K562 (cell line): ENCODE measurements around the gene CHD5. TPM values are rescaled to one million over a fixed set of nuclear protein-coding genes. Genes with fewer than 3 reads are reported as not detected.

Experiments
- ATAC-seq: fragments of 200-7000 bp; cut with Tn5 transposase; 3 replicates; pipeline ENCODE4 v1.9.1; 2020; ENCODE audit warnings: moderate library complexity
- BruUV-seq: library from RNA; stranded (reverse); fragments of 400-500 nt; replicated peaks from 2 replicates; lab custom pipeline; 2021; lab: Mats Ljungman, UMichigan
- CTCF ChIA-PET: fragments of 300-600 bp; formaldehyde crosslinking; extraction: SDS; loops from one replicate; lab custom pipeline; 2021; ENCODE audit warnings: low intra/inter-chr PET ratio; lab: Yijun Ruan, JAX
- POLR2A ChIA-PET: fragments of 300-600, 350-650 bp; sonication (Branson Sonifier 250); formaldehyde crosslinking; extraction: SDS; loops from one replicate; lab custom pipeline; 2021; ENCODE audit warnings: antibody characterized with exemption, inconsistent platforms; lab: Yijun Ruan, JAX
- DNase-seq, 4 experiments: peaks; one replicate each; pipeline versions ENCODE4 v3.0.0 to v3.0.0-alpha.2; 2011 to 2018; ENCODE audit warnings: low spot score in 3 of 4, mixed read lengths in 3 of 4; ENCODE audit errors: extremely low read depth in 1 of 4
- FAIRE-seq: peaks from 2 replicates; lab custom pipeline; 2011; peaks lifted over from hg19 to GRCh38; lab: Jason Lieb, UNC
- H2AFZ ChIP-seq: 2 replicates; pipeline ENCODE4 v1.6.0; 2011; ENCODE audit warnings: low read depth, low read length, control low read depth, inconsistent platforms
- H3K27ac ChIP-seq: fragments of 200-600 bp; 3 replicates; pipeline ENCODE4 v1.8.0; 2011; ENCODE audit warnings: low read depth, mild to moderate bottlenecking, control low read depth, inconsistent platforms, low read length, moderate library complexity, mixed read lengths; ENCODE audit errors: extremely low read depth
- H3K27me3 ChIP-seq, 2 experiments: fragments of 300-600 bp in 1 of 2; 2 replicates in 1 of 2; 3 replicates in 1 of 2; pipeline versions ENCODE4 v1.6.0 to v1.8.0; 2011; ENCODE audit warnings: inconsistent platforms in 2 of 2, low read length in 2 of 2, mild to moderate bottlenecking in 1 of 2, mixed read lengths in 1 of 2, moderate library complexity in 1 of 2; ENCODE audit not compliant: control insufficient read depth in 2 of 2, insufficient read depth in 2 of 2
- H3K36me3 ChIP-seq: fragments of 300-600 bp; 3 replicates; pipeline ENCODE4 v1.8.0; 2011; ENCODE audit warnings: mild to moderate bottlenecking, low read length, inconsistent platforms; ENCODE audit not compliant: control insufficient read depth, insufficient read depth
- H3K4me1 ChIP-seq, 2 experiments: fragments of 200-600 bp in 1 of 2; replicated peaks in 1 of 2; 2 replicates in 1 of 2; 3 replicates in 1 of 2; pipeline versions ENCODE4 v1.5.1 to v1.8.0; 2011; ENCODE audit warnings: inconsistent platforms in 2 of 2, low read length in 2 of 2, mild to moderate bottlenecking in 1 of 2, mixed read lengths in 1 of 2, moderate library complexity in 1 of 2; ENCODE audit not compliant: control insufficient read depth in 2 of 2, insufficient read depth in 2 of 2
- H3K4me2 ChIP-seq: 2 replicates; pipeline ENCODE4 v1.6.1; 2011; ENCODE audit warnings: low read length, control low read depth, inconsistent platforms, mixed read lengths; ENCODE audit not compliant: insufficient read depth
- H3K4me3 ChIP-seq: fragments of 200-600 bp; sonication (generic), shearing (Covaris generic); 2 replicates; pipeline ENCODE4 v1.5.1; 2016; ENCODE audit warnings: control low read depth, inconsistent platforms
- H3K79me2 ChIP-seq: fragments of 200-600 bp; 3 replicates; pipeline ENCODE4 v1.8.0; 2011; ENCODE audit warnings: low read length, inconsistent platforms; ENCODE audit not compliant: control insufficient read depth, insufficient read depth
- H3K9ac ChIP-seq, 2 experiments: 2 replicates each; pipeline versions ENCODE4 v1.6.0 to v1.6.1; 2011; ENCODE audit warnings: low read depth in 2 of 2, low read length in 2 of 2, control low read depth in 1 of 2, inconsistent platforms in 1 of 2, mild to moderate bottlenecking in 1 of 2, mixed read lengths in 1 of 2; ENCODE audit not compliant: insufficient read depth in 1 of 2
- H3K9me1 ChIP-seq: one replicate; pipeline ENCODE4 v1.6.0; 2011; ENCODE audit warnings: inconsistent platforms, mild to moderate bottlenecking, low read length, moderate library complexity; ENCODE audit not compliant: control insufficient read depth, insufficient read depth
- H3K9me3 ChIP-seq: replicated peaks from 2 replicates; pipeline ENCODE4 v1.5.1; 2011; ENCODE audit warnings: low read depth, low read length, inconsistent platforms; ENCODE audit not compliant: control insufficient read depth, insufficient read depth
- H4K20me1 ChIP-seq: replicated peaks from 2 replicates; pipeline ENCODE4 v1.6.1; 2011; ENCODE audit warnings: low read length, inconsistent platforms, mixed read lengths; ENCODE audit not compliant: control insufficient read depth, insufficient read depth
- CSDE1 ChIP-seq, 2 experiments: fragments of 450-650 bp; IDR thresholded peaks; 2 replicates each; pipeline ENCODE4 v1.6.1; 2016; ENCODE audit warnings: mild to moderate bottlenecking in 1 of 2
- CUX1 ChIP-seq: fragments of 200-800 bp; sonication (Bioruptor generic); IDR thresholded peaks from 2 replicates; pipeline ENCODE4 v1.6.1; 2016; ENCODE audit warnings: missing genetic modification characterization, missing compliant biosample characterization
- ELF1 ChIP-seq: fragments of 200-800 bp; sonication (Bioruptor generic); IDR thresholded peaks from 2 replicates; pipeline ENCODE4 v1.6.1; 2016; ENCODE audit warnings: missing genetic modification characterization, missing compliant biosample characterization
- HDAC3 ChIP-seq: fragments of 450-650 bp; IDR thresholded peaks from 2 replicates; pipeline ENCODE4 v1.6.1; 2018; ENCODE audit warnings: borderline replicate concordance, mild to moderate bottlenecking, moderate library complexity; ENCODE audit not compliant: partially characterized antibody
- POLR2AphosphoS5 ChIP-seq: IDR thresholded peaks from 2 replicates; pipeline ENCODE4 v1.6.1; 2011; ENCODE audit warnings: mild to moderate bottlenecking, low read depth, low read length, moderate library complexity; ENCODE audit not compliant: control insufficient read depth, insufficient read depth
- RUNX1 ChIP-seq: sonication (generic); IDR thresholded peaks from 2 replicates; pipeline ENCODE4 v1.6.1; 2016; ENCODE audit warnings: antibody characterized with exemption, low read depth
- TEAD2 ChIP-seq: fragments of 450-650 bp; IDR thresholded peaks from 2 replicates; pipeline ENCODE4 v1.6.1; 2016; ENCODE audit warnings: missing genetic modification characterization, control low read depth, missing compliant biosample characterization
- ZNF239 ChIP-seq: fragments of 250-450 bp; sonication (Bioruptor Pico); IDR thresholded peaks from 2 replicates; pipeline ENCODE4 v1.4.0; 2020; ENCODE audit warnings: mild to moderate bottlenecking
- ZNF609 ChIP-seq: sonication (generic); formaldehyde crosslinking; IDR thresholded peaks from 2 replicates; pipeline ENCODE4 v1.8.1; 2023; ENCODE audit warnings: missing genetic modification reagents, mild to moderate bottlenecking, borderline replicate concordance
- ZNF766 ChIP-seq: fragments of 200-800 bp; sonication (Bioruptor generic); conservative IDR thresholded peaks from 2 replicates; pipeline ENCODE4 v1.6.1; 2016; ENCODE audit warnings: missing genetic modification characterization, missing compliant biosample characterization
- ZNF780A ChIP-seq: fragments of 250-450 bp; sonication (Bioruptor Pico); IDR thresholded peaks from 2 replicates; pipeline ENCODE4 v1.5.0; 2021; ENCODE audit warnings: mild to moderate bottlenecking
- WGBS: fragments of 100-300 bp; shearing (Covaris generic); methylation state at CpG from one replicate; pipeline ENCODE4 v1.1.6; 2016; ENCODE audit warnings: low coverage, mixed read lengths; ENCODE audit not compliant: insufficient coverage; ENCODE audit errors: missing lambda C conversion rate; 5-methylcytosine and 5-hydroxymethylcytosine counted together
- in situ Hi-C: fragments of 300-500 bp; cut with MboI; formaldehyde crosslinking; loops from 4 replicates; pipeline ENCODE4 v1.15.0; 2018; ENCODE audit warnings: inconsistent platforms, mixed read lengths
- intact Hi-C: fragments of 100-400 bp; cut with micrococcal nuclease; formaldehyde crosslinking; loops from 2 replicates; pipeline ENCODE4 v1.14.2; 2022
- polyA plus RNA-seq, 8 experiments: library from polyadenylated mRNA; depleted of rRNA in 4 of 8; stranded (reverse) in 5 of 8; unstranded in 3 of 8; fragments of >200 nt; fragmentation: Nextera tagmentation in 2 of 8; fragmentation: Illumina TruSeq in 1 of 8; extraction: Ambion mirVana in 2 of 8; extraction: Trizol in 1 of 8; gene quantifications; 2 replicates each; pipeline versions ENCODE4 v1.2.1 to v1.2.3, GENCODE V29; 2011 to 2014; ENCODE audit warnings: inconsistent platforms in 1 of 8, missing spikeins in 1 of 8
- total RNA-seq, 7 experiments: library from RNA; depleted of rRNA in 6 of 7; stranded (reverse); fragments of >200 nt in 6 of 7; fragmentation: Illumina TruSeq in 2 of 7; extraction: Trizol in 2 of 7; gene quantifications; 2 replicates each; pipeline versions ENCODE4 v1.2.1 to v1.2.3, GENCODE V29; 2011 to 2021; ENCODE audit warnings: low replicate concordance in 1 of 7

Gene CHD5
- total and polyA plus RNA-seq, 9 of the 15 experiments (the other 6 are each of a cell fraction or from before 2014, with no cell fraction given), result 0.03 to 0.52 (median 0.11) TPM; not detected in 2

DNA sequence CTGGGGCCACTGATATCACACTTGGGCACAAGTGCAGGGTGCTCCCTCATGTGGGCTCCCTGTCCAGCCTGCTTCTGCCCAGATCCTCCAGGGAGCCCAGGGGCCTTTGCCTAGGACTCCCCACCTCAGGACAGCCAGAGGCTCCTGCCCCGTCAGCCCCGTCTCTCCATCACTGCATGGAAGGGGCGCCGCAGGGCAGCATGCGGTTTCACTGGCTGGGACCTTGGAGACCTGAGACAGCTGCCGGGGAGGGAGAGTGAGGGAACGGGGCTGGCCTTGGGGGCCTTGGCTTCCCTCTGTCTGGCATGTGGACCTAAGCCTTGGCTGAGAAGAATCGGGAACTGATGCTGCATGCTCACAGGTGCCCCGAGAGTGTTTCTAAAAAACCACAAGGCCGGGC lies 87.9 kb downstream of the CHD5 start:
- Histone ChIP-seq H3K9me3 (no peaks in the 10 kb centered on the region), H4K20me1 (peaks cover 30% of the 10 kb centered on the region), H3K9ac (no peak overlapping the region), H3K4me2 (no peak overlapping the region), H3K27me3 (peaks cover 43 to 78% of the 10 kb centered on the region in 2 experiments), H3K36me3 (no peaks in the 10 kb centered on the region), H3K4me1 (peaks cover 0 to 32% of the 10 kb centered on the region in 2 experiments; a peak in 2 of 5 replicates), H3K27ac (no peak overlapping the region), H3K9me1 (no peaks in the 10 kb centered on the region), H2AFZ (no peak overlapping the region), H3K79me2 (no peaks in the 10 kb centered on the region), H3K4me3 (no peak overlapping the region)
- DNase-seq (no peak), FAIRE-seq (no peak), ATAC-seq (no peak)
- POLR2A ChIA-PET, result interaction anchor here (0.6 kb wide), 1 partner anchor 477 kb away, joined by 3 read pairs; no protein-coding TSS in a partner anchor
- intact Hi-C loops (no loop called here), in situ Hi-C loops (no loop called here)
- BruUV-seq, result no TSS peak
- CTCF ChIA-PET, result no interaction called here
- WGBS, result 2% methylated on average over 10 of the region's 10 CpGs
- TF ChIP-seq CUX1 (CRISPR knock-in tag) (no peak), RUNX1 (no peak), ZNF239 (CRISPR knock-in tag) (no peak), ZNF609 (CRISPR knock-in tag) (no peak), ZNF766 (CRISPR knock-in tag) (no peak), CSDE1 (IDR thresholded peaks at IDR 0.05) (no peak), ELF1 (tag) (no peak), HDAC3 (no peak), TEAD2 (tag) (no peak), POLR2AphosphoS5 (no peak), ZNF780A (no peak)
